Fibroblast of lung (primary cell): ENCODE data around the gene PTPRE.

ENCODE experiments used
- EZH2 ChIP-seq: IDR thresholded peaks from 2 replicates; pipeline ENCODE4 v1.5.1; 2012; ENCODE audit warnings: low read length, control low read depth, mild to moderate bottlenecking; ENCODE audit errors: missing control alignments
- TF ChIP-seq, protein P1 (sequence below), 2 donors: IDR thresholded peaks in 1 of 2; conservative IDR thresholded peaks in 1 of 2; 1 replicate in 1 of 2; 2 replicates in 1 of 2; pipeline ENCODE4 v1.5.1; 2011 to 2012; ENCODE audit warnings: low read length in 2 of 2, control low read depth in 1 of 2, inconsistent platforms in 1 of 2, low read depth in 1 of 2, mild to moderate bottlenecking in 1 of 2

GRCh38 chr10:128060341-128061250 lies 153.7 kb downstream of the PTPRE start:
- TF ChIP-seq, protein P1, sequence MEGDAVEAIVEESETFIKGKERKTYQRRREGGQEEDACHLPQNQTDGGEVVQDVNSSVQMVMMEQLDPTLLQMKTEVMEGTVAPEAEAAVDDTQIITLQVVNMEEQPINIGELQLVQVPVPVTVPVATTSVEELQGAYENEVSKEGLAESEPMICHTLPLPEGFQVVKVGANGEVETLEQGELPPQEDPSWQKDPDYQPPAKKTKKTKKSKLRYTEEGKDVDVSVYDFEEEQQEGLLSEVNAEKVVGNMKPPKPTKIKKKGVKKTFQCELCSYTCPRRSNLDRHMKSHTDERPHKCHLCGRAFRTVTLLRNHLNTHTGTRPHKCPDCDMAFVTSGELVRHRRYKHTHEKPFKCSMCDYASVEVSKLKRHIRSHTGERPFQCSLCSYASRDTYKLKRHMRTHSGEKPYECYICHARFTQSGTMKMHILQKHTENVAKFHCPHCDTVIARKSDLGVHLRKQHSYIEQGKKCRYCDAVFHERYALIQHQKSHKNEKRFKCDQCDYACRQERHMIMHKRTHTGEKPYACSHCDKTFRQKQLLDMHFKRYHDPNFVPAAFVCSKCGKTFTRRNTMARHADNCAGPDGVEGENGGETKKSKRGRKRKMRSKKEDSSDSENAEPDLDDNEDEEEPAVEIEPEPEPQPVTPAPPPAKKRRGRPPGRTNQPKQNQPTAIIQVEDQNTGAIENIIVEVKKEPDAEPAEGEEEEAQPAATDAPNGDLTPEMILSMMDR (conservative IDR thresholded peaks at IDR 0.05 in 1 of 2, IDR thresholded peaks at IDR 0.05 in 1 of 2; ENCODE audit: low read depth in 1 of 2, low read length in 2 of 2) = no peak
- TF ChIP-seq EZH2 = no peak
